Measurements from ENCODE around the gene CUX1. TPM values are rescaled to one million over a fixed set of nuclear protein-coding genes. Genes with fewer than 3 reads are reported as not detected.

The CUX1 gene
- total RNA-seq, 1 donor from 2014 or later: 66.4 TPM

DNA sequence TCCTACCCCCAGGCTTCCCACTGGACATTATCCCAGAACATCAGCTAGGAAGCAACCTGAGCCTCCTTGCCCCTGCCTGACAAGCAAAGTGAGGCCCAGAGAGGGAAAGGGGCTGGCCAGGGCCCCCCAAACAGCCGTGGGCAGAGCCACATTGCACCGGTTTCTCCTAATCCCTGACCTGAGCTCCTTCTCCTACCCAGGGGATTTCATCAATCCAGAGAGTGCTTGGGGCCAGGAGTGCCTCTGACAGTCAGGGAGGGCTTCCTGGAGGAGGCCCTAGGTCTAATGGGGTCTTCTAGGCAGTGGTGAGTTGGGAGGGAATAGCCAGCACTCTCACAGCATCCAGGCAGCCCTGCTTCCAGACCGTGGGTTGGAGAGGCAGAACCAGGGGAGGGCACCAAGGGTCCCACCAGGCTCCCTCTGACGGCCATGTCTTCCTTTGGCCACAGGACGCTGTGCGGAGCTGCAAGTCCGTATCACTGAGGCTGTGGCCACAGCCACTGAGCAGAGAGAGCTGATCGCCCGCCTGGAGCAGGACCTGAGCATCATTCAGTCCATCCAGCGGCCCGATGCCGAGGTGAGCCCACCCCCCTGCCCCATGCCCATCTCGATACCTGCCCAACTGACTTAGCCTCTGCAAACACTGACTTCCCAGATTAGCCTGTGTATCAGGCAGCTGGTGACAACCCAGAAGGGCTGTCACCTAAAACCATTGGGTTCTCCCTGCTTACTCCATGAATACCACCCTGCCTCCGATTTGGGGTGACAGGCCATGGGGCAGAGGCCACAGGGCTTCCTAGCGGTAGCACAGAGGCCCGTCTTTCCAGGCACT lies 455.7 kb downstream of the CUX1 start:
- Mint-ChIP-seq H3K4me1 (peaks cover 10% of the 10 kb centered on the region), H3K4me3 (no peak overlapping the region), H3K9me3 (no peaks in the 10 kb centered on the region), H3K27ac (no peak overlapping the region), H3K36me3 (no peaks in the 10 kb centered on the region), H3K27me3 (ENCODE audit: insufficient read depth, low read depth) (peaks cover 5% of the 10 kb centered on the region)
- Histone ChIP-seq H3K27me3 (no peaks in the 10 kb centered on the region), H3K9ac (no peak overlapping the region), H3K4me2 (no peak overlapping the region), H4K20me1 (ENCODE audit: low read depth) (no peaks in the 10 kb centered on the region), H3K36me3 (no peaks in the 10 kb centered on the region), H3K4me1 (no peaks in the 10 kb centered on the region), H3F3A (ENCODE audit: low read depth) (no peaks in the 10 kb centered on the region), H3K27ac (no peak overlapping the region), H2AFZ (replicated peaks) (no peak overlapping the region), H3K9me3 (ENCODE audit: low read depth) (no peaks in the 10 kb centered on the region), H3K79me2 (ENCODE audit: low read depth) (no peaks in the 10 kb centered on the region), H3K4me3 (no peak overlapping the region)
- TF ChIP-seq EZH2 (IDR thresholded peaks at IDR 0.05) (no peak), EZH2phosphoT487 (IDR thresholded peaks at IDR 0.05) (no peak), CTCF (IDR thresholded peaks at IDR 0.05) (no peak)
- no peak for DNase-seq (ENCODE audit: low spot score)

GRCh38 chr7:102273749-102274712 lies 456.6 kb downstream of the CUX1 start:
- H3K4me1 Mint-ChIP-seq: peaks cover 10% of the 10 kb centered on the region
- no peaks in the 10 kb centered on the region for H3K79me2 ChIP-seq (ENCODE audit: low read depth)
- H3K4me1 ChIP-seq: no peaks in the 10 kb centered on the region
- no peaks in the 10 kb centered on the region for H3K9me3 ChIP-seq (ENCODE audit: low read depth)
- H3K27ac ChIP-seq: no peak overlapping the region
- H3F3A ChIP-seq (ENCODE audit: low read depth): no peaks in the 10 kb centered on the region
- no peaks in the 10 kb centered on the region for H3K36me3 Mint-ChIP-seq
- no peaks in the 10 kb centered on the region for H3K36me3 ChIP-seq
- H3K9me3 Mint-ChIP-seq: no peaks in the 10 kb centered on the region
- no peak overlapping the region for H3K4me2 ChIP-seq
- TF ChIP-seq EZH2 (IDR thresholded peaks at IDR 0.05) (no peak), CTCF (IDR thresholded peaks at IDR 0.05) (no peak), EZH2phosphoT487 (IDR thresholded peaks at IDR 0.05) (no peak)
- no peak overlapping the region for H2AFZ ChIP-seq (replicated peaks)
- DNase-seq (ENCODE audit: low spot score): no peak
- H3K27me3 ChIP-seq: no peaks in the 10 kb centered on the region
- H3K4me3 ChIP-seq: no peak overlapping the region
- H3K4me3 Mint-ChIP-seq: no peak overlapping the region
- H4K20me1 ChIP-seq (ENCODE audit: low read depth): no peaks in the 10 kb centered on the region
- no peak overlapping the region for H3K27ac Mint-ChIP-seq
- H3K9ac ChIP-seq: no peak overlapping the region
- peaks cover 5% of the 10 kb centered on the region for H3K27me3 Mint-ChIP-seq (ENCODE audit: insufficient read depth, low read depth)

DNA sequence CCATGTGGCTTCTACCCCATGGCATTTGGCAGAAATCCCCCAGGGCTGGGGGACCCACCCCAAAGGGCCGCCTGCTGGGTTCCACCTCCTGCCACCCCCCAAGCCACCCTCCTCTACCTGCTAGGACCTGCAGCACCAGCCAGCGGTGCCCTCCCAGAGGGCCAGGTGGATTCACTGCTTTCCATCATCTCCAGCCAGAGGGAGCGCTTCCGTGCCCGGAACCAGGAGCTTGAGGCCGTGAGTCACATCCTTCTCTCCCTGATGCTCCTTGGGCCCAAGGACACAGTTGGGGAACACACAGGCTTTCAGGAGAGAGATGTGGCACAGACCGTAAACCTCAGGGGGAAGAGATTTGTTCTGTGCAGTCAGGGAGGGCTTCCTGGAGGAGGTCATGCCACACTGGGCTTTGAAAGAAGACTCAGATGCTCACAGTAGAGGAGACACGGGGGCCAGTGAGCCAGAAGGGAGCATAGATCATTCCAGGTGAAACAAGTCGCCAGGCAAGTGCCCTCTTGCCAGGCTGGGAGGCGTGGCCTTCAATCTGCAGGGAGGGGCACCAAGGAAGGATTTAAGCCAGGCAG lies 457.8 kb downstream of the CUX1 start:
- H3K27ac Mint-ChIP-seq: no peak overlapping the region
- Histone ChIP-seq H3K27me3 (no peaks in the 10 kb centered on the region), H3K9me3 (ENCODE audit: low read depth) (no peaks in the 10 kb centered on the region), H3K4me2 (no peak overlapping the region), H3K4me1 (peaks cover 5% of the 10 kb centered on the region), H3K27ac (no peak overlapping the region), H3K36me3 (no peaks in the 10 kb centered on the region), H3K9ac (no peak overlapping the region), H2AFZ (replicated peaks) (no peak overlapping the region), H3F3A (ENCODE audit: low read depth) (no peaks in the 10 kb centered on the region), H3K4me3 (no peak overlapping the region), H3K79me2 (ENCODE audit: low read depth) (no peaks in the 10 kb centered on the region), H4K20me1 (ENCODE audit: low read depth) (no peaks in the 10 kb centered on the region)
- H3K36me3 Mint-ChIP-seq: no peaks in the 10 kb centered on the region
- peaks cover 5% of the 10 kb centered on the region for H3K27me3 Mint-ChIP-seq (ENCODE audit: insufficient read depth, low read depth)
- no peak for TF ChIP-seq EZH2phosphoT487 (IDR thresholded peaks at IDR 0.05)
- no peak for TF ChIP-seq CTCF (IDR thresholded peaks at IDR 0.05)
- TF ChIP-seq EZH2 (IDR thresholded peaks at IDR 0.05): no peak
- peaks cover 12% of the 10 kb centered on the region for H3K4me1 Mint-ChIP-seq
- no peaks in the 10 kb centered on the region for H3K9me3 Mint-ChIP-seq
- no peak overlapping the region for H3K4me3 Mint-ChIP-seq
- no peak for DNase-seq (ENCODE audit: low spot score)

Data from neural progenitor cell (in vitro differentiated cells).